ENCODE measurements around the gene MAPK4. TPM values are rescaled to one million over a fixed set of nuclear protein-coding genes. Genes with fewer than 3 reads are reported as not detected.
"Not testable (repeated sequence)": the region's sequence is repeated elsewhere in the genome, so short reads cannot be mapped to it uniquely, and the experiment has no call there.

The MAPK4 gene
- total RNA-seq, 1 donor from 2014 or later: 13.5 TPM

GRCh38 chr18:50750546-50750945 lies 190.7 kb downstream of the MAPK4 start:
- no peak for DNase-seq (ENCODE audit: low spot score)

GRCh38 chr18:50751490-50751889 lies 191.6 kb downstream of the MAPK4 start:
- no peak for DNase-seq (ENCODE audit: low spot score)

- no peak for DNase-seq (ENCODE audit: low spot score)
Observed at GRCh38 chr18:50751947-50752346, 192.1 kb downstream of the MAPK4 start.

- DNase-seq (ENCODE audit: low spot score): no peak
Observed at GRCh38 chr18:50753311-50753710, 193.4 kb downstream of the MAPK4 start.

- DNase-seq (ENCODE audit: low spot score): no peak
Observed at GRCh38 chr18:50754297-50754696, 194.4 kb downstream of the MAPK4 start.

- no peak for DNase-seq (ENCODE audit: low spot score)
Observed at GRCh38 chr18:50757358-50757757, 197.5 kb downstream of the MAPK4 start.

- no peak for DNase-seq (ENCODE audit: low spot score)
Observed at GRCh38 chr18:50769463-50769862, 209.6 kb downstream of the MAPK4 start.

- no peak for DNase-seq (ENCODE audit: low spot score)
Observed at GRCh38 chr18:50775207-50775606, 215.3 kb downstream of the MAPK4 start.

- DNase-seq (ENCODE audit: low spot score): no peak
Observed at GRCh38 chr18:50775726-50776125, 215.8 kb downstream of the MAPK4 start.

GRCh38 chr18:50776383-50776782 lies 216.5 kb downstream of the MAPK4 start:
- no peak for DNase-seq (ENCODE audit: low spot score)

- DNase-seq (ENCODE audit: low spot score): not testable (repeated sequence)
Observed at GRCh38 chr18:50779021-50779420, 219.1 kb downstream of the MAPK4 start.

Other genes starting within 250 kb of the MAPK4 start
- 0.55 TPM for gene SKA1, start 185.0 kb upstream of the MAPK4 start, total RNA-seq

Data from mucosa of gallbladder (tissue), 1 donor.